Nephron (organoid): Measurements from ENCODE around the gene MACROD2.
A peak's percentile ranks its signal among the peaks of the same experiment; 100 is the strongest.

Experiments
- H3K27ac Mint-ChIP-seq, 3 experiments: 2 replicates each; pipeline ENCODE4 v1.8.0; 2020; ENCODE audit warnings: mixed read lengths in 3 of 3, mild to moderate bottlenecking in 2 of 3, moderate library complexity in 1 of 3
- H3K27me3 Mint-ChIP-seq: 2 replicates; pipeline ENCODE4 v1.8.0; 2021; ENCODE audit warnings: low read depth, mild to moderate bottlenecking, moderate library complexity, mixed read lengths
- H3K36me3 Mint-ChIP-seq: 2 replicates; pipeline ENCODE4 v1.8.0; 2020; ENCODE audit warnings: low read depth, mixed read lengths
- H3K4me1 Mint-ChIP-seq: 2 replicates; pipeline ENCODE4 v1.8.0; 2020; ENCODE audit warnings: mixed read lengths
- H3K4me3 Mint-ChIP-seq, 3 experiments: 2 replicates each; pipeline ENCODE4 v1.8.0; 2020; ENCODE audit warnings: mild to moderate bottlenecking in 3 of 3, mixed read lengths in 3 of 3, moderate library complexity in 2 of 3
- H3K9me3 Mint-ChIP-seq: 2 replicates; pipeline ENCODE4 v1.8.0; 2020; ENCODE audit warnings: mixed read lengths
- CTCF ChIP-seq, 3 experiments: fragments of 200-600 bp; sonication (generic); IDR thresholded peaks; one replicate each; pipeline ENCODE4 v1.5.0; 2021; ENCODE audit warnings: antibody characterized with exemption in 3 of 3; ENCODE audit not compliant: unreplicated experiment in 3 of 3

Gene MACROD2

GRCh38 chr20:14672066-14672465 lies 676.8 kb downstream of the MACROD2 start:
- Mint-ChIP-seq H3K9me3 (peaks cover 14% of the 10 kb centered on the region), H3K4me1 (peaks cover 5% of the 10 kb centered on the region), H3K27me3 (peaks cover 7% of the 10 kb centered on the region), H3K27ac (no peak overlapping the region), H3K4me3 (no peak overlapping the region), H3K36me3 (peaks cover 7% of the 10 kb centered on the region)
- no peak for TF ChIP-seq CTCF (IDR thresholded peaks at IDR 0.05; ENCODE audit: unreplicated experiment in 3 of 3)

GRCh38 chr20:14673164-14673563 lies 677.8 kb downstream of the MACROD2 start:
- no peak overlapping the region for H3K4me3 Mint-ChIP-seq
- H3K36me3 Mint-ChIP-seq = peaks cover 7% of the 10 kb centered on the region
- peaks cover 18% of the 10 kb centered on the region for H3K9me3 Mint-ChIP-seq
- H3K4me1 Mint-ChIP-seq = no peaks in the 10 kb centered on the region
- H3K27me3 Mint-ChIP-seq = peaks cover 11% of the 10 kb centered on the region
- TF ChIP-seq CTCF (IDR thresholded peaks at IDR 0.05; ENCODE audit: unreplicated experiment in 3 of 3) = no peak
- no peak overlapping the region for H3K27ac Mint-ChIP-seq

- H3K9me3 Mint-ChIP-seq = peaks cover 18% of the 10 kb centered on the region
- peaks cover 3% of the 10 kb centered on the region for H3K27me3 Mint-ChIP-seq
- H3K4me1 Mint-ChIP-seq = no peaks in the 10 kb centered on the region
- H3K4me3 Mint-ChIP-seq = no peak overlapping the region
- peaks cover 7% of the 10 kb centered on the region for H3K36me3 Mint-ChIP-seq
- no peak for TF ChIP-seq CTCF (IDR thresholded peaks at IDR 0.05; ENCODE audit: unreplicated experiment in 3 of 3)
- H3K27ac Mint-ChIP-seq = no peak overlapping the region
These were observed 682.1 kb downstream of the MACROD2 start for GRCh38 chr20:14677455-14677854.

GRCh38 chr20:14685183-14685582 lies 689.9 kb downstream of the MACROD2 start:
- H3K36me3 Mint-ChIP-seq = no peaks in the 10 kb centered on the region
- H3K27me3 Mint-ChIP-seq = no peaks in the 10 kb centered on the region
- H3K4me1 Mint-ChIP-seq = no peaks in the 10 kb centered on the region
- H3K4me3 Mint-ChIP-seq = no peak overlapping the region
- no peaks in the 10 kb centered on the region for H3K9me3 Mint-ChIP-seq
- no peak for TF ChIP-seq CTCF (IDR thresholded peaks at IDR 0.05; ENCODE audit: unreplicated experiment in 3 of 3)
- H3K27ac Mint-ChIP-seq = no peak overlapping the region

- H3K27me3 Mint-ChIP-seq = no peaks in the 10 kb centered on the region
- no peak for TF ChIP-seq CTCF (IDR thresholded peaks at IDR 0.05; ENCODE audit: unreplicated experiment in 3 of 3)
- H3K9me3 Mint-ChIP-seq = no peaks in the 10 kb centered on the region
- no peak overlapping the region for H3K4me3 Mint-ChIP-seq
- no peaks in the 10 kb centered on the region for H3K36me3 Mint-ChIP-seq
- H3K4me1 Mint-ChIP-seq = no peaks in the 10 kb centered on the region
- H3K27ac Mint-ChIP-seq = no peak overlapping the region
These were observed 692.0 kb downstream of the MACROD2 start for GRCh38 chr20:14687313-14687712.

- no peaks in the 10 kb centered on the region for H3K4me1 Mint-ChIP-seq
- H3K27ac Mint-ChIP-seq = peak overlapping the region in 1 of 3 experiments; percentile 71
- no peak overlapping the region for H3K4me3 Mint-ChIP-seq
- no peaks in the 10 kb centered on the region for H3K9me3 Mint-ChIP-seq
- no peaks in the 10 kb centered on the region for H3K36me3 Mint-ChIP-seq
- no peak for TF ChIP-seq CTCF (IDR thresholded peaks at IDR 0.05; ENCODE audit: unreplicated experiment in 3 of 3)
- H3K27me3 Mint-ChIP-seq = no peaks in the 10 kb centered on the region
These were observed 692.7 kb downstream of the MACROD2 start for GRCh38 chr20:14688005-14688404.
